Stimulated activated effector memory CD8-positive, alpha-beta T cell treated with anti-CD3 and anti-CD28 coated beads, Interleukin-12 subunit alpha, Interleukin-12 subunit beta, amount 100 ng/mL, for 72 hours (primary cell): ENCODE data around the gene SMG5.

ENCODE experiments used
- ATAC-seq: fragments of 150-1000 bp; cut with Tn5 transposase; 2 replicates; pipeline ENCODE4 v1.10.0; 2021
- DNase-seq, 2 donors: peaks; one replicate each; pipeline ENCODE4 v3.0.0; 2021 to 2022; ENCODE audit warnings: low spot score in 2 of 2
- H3K27ac Mint-ChIP-seq: one replicate; pipeline ENCODE4 v1.8.0; 2022; ENCODE audit warnings: mild to moderate bottlenecking, mixed read lengths
- H3K36me3 Mint-ChIP-seq: one replicate; pipeline ENCODE4 v1.8.0; 2022; ENCODE audit warnings: mild to moderate bottlenecking, mixed read lengths
- H3K4me1 Mint-ChIP-seq: one replicate; pipeline ENCODE4 v1.8.0; 2022; ENCODE audit warnings: mixed read lengths
- H3K4me3 Mint-ChIP-seq: one replicate; pipeline ENCODE4 v1.8.0; 2022; ENCODE audit warnings: mild to moderate bottlenecking, mixed read lengths
- H3K9me3 Mint-ChIP-seq: one replicate; pipeline ENCODE4 v1.8.0; 2022; ENCODE audit warnings: mixed read lengths

The SMG5 gene

DNA sequence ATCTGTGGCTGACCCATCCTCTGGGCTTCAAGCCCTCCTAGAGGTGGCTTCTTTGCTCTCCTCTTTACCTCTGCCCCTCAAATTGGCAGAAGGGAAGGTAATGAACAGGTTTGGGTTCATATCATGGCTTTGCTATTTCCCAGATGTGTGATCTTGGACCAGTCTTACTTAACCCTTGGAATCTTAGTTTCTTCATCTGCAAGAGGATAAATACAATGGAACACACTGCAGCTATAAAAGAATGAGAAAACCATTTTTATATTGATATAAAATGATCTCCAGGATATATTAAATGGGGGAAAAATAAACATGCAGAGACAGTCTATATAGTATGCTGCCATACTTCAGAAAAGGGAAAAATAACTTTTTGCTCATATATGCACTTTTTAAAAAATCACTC is 7.2 kb upstream of the SMG5 start:
- ATAC-seq, result no peak
- DNase-seq, result no peak
- no peaks in the 10 kb centered on the region for H3K9me3 Mint-ChIP-seq
- no peak overlapping the region for H3K27ac Mint-ChIP-seq
- H3K4me3 Mint-ChIP-seq, result no peak overlapping the region
- peaks cover 37% of the 10 kb centered on the region for H3K36me3 Mint-ChIP-seq
- H3K4me1 Mint-ChIP-seq, result peaks cover 15% of the 10 kb centered on the region

DNA sequence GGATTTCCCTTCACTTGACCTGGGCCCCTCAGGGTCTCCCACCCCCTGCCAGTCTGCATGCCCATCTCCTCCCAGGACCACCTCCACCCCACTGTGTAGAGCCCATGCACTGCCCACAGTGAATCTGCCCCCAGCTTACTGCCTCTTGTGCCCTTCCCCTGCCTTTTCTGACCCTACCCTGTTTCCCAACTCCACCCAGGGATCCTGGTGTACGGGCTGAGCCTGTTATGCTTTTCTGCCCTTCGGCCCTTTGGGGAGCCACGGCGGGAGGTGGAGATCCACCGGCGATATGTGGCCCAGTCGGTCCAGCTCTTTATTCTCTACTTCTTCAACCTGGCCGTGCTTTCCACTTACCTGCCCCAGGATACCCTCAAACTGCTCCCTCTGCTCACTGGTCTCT is 3.4 kb upstream of the SMG5 start:
- Mint-ChIP-seq H3K4me1 (peaks cover 26% of the 10 kb centered on the region), H3K27ac (no peak overlapping the region)
- no peak for DNase-seq

DNA sequence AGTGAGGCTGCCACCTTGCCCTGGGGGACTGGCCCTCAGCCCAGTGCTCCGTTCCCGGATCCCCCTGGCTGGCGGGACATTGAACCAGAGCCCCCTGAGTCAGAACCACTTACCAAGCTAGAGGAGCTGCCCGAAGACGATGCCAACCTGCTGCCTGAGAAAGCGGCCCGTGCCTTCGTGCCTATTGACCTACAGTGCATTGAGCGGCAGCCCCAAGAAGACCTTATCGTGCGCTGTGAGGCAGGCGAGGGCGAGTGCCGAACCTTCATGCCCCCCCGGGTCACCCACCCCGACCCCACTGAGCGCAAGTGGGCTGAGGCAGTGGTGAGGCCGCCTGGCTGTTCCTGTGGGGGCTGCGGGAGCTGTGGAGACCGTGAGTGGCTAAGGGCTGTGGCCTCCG is 2.8 kb upstream of the SMG5 start:
- DNase-seq (no peak), ATAC-seq (no peak)
- Mint-ChIP-seq H3K36me3 (peaks cover 62% of the 10 kb centered on the region), H3K9me3 (no peaks in the 10 kb centered on the region), H3K4me3 (no peak overlapping the region), H3K4me1 (peaks cover 32% of the 10 kb centered on the region), H3K27ac (no peak overlapping the region)

More for the DNA sequence above, 3.4 kb upstream of the SMG5 start:
- Mint-ChIP-seq H3K4me3 (no peak overlapping the region), H3K9me3 (no peaks in the 10 kb centered on the region), H3K36me3 (peaks cover 56% of the 10 kb centered on the region)
- ATAC-seq, result no peak

DNA sequence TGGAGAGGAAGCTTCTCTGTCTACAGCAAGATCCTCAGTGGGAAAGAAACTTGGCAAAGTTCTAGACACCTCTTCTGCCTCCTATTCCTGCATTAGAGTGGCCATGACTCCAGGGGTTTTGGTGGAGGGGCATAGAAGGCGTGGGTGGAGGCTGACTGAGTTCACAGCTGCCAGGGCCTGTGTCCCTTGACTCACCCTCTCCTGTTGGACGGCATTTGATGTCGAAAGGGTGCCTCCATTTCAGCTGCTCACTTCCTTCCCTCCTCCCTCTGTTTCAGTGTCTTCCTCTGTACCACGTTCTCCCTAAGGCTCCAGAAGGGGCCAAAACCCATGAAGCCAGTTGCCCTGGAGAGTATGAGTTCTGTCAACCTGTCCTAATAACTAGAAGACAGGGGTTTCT is 2.1 kb upstream of the SMG5 start:
- Mint-ChIP-seq H3K4me1 (peaks cover 39% of the 10 kb centered on the region), H3K27ac (peak overlapping the region; percentile 13)

DNA sequence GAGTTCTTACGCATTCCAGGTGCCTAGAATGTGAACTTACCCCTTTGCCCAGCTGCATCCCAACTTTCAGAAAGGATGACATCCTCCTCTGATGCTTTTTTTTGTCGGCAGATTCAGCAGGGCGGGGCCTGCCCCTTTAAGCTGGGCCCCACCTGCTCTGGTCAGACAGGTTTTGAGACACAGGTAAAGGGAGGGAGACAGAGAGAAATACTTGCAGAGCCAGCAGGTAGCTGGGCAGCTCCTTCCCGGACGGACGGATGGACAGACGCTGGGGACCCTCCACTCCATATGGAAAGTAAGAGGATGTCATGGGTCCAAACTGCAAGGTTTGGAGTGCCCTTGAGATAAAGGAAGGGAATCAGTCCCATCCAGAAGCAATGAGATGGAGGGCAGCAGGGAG is 1.5 kb upstream of the SMG5 start, which contains the start of gene TMEM79:
TSS of gene TMEM79 (plus strand) at position 214 of the 400 bp plus-strand sequence. CDS start 902 bp downstream, outside the sequence.
- Mint-ChIP-seq H3K27ac (peak within 1 kb of the TSS; percentile 97), H3K4me3 (peak within 1 kb of the TSS; percentile 93), H3K9me3 (no peaks in the 10 kb centered on the region), H3K36me3 (peaks cover 65% of the 10 kb centered on the region), H3K4me1 (peaks cover 39% of the 10 kb centered on the region)
- DNase-seq (no peak), ATAC-seq (no peak)

More for the DNA sequence above, 2.1 kb upstream of the SMG5 start:
- ATAC-seq, result no peak
- no peak overlapping the region for H3K4me3 Mint-ChIP-seq
- no peaks in the 10 kb centered on the region for H3K9me3 Mint-ChIP-seq
- no peak for DNase-seq
- H3K36me3 Mint-ChIP-seq, result peaks cover 65% of the 10 kb centered on the region

- no peak for DNase-seq
- Mint-ChIP-seq H3K4me1 (peaks cover 42% of the 10 kb centered on the region), H3K36me3 (peaks cover 65% of the 10 kb centered on the region), H3K27ac (peak overlapping the region; percentile 97), H3K4me3 (peak overlapping the region; percentile 93), H3K9me3 (no peaks in the 10 kb centered on the region)
- no peak for ATAC-seq
Measured at GRCh38 chr1:156283521-156283920, 896 bp upstream of the SMG5 start.

GRCh38 chr1:156281693-156282478 is 739 bp downstream of the SMG5 start:
- peak overlapping the region; percentile 93 for H3K4me3 Mint-ChIP-seq
- ATAC-seq (peak; percentile 2), DNase-seq (peak; percentile 6 to 69)
- H3K4me1 Mint-ChIP-seq, result peaks cover 51% of the 10 kb centered on the region
- H3K9me3 Mint-ChIP-seq, result no peaks in the 10 kb centered on the region
- H3K36me3 Mint-ChIP-seq, result peaks cover 65% of the 10 kb centered on the region
- peak overlapping the region; percentile 97 for H3K27ac Mint-ChIP-seq

GRCh38 chr1:156281281-156281680 is 1.3 kb downstream of the SMG5 start:
- H3K4me1 Mint-ChIP-seq, result peaks cover 51% of the 10 kb centered on the region
- no peaks in the 10 kb centered on the region for H3K9me3 Mint-ChIP-seq
- ATAC-seq (peak; percentile 85), DNase-seq (peak; percentile 36 to 72)
- peaks cover 65% of the 10 kb centered on the region for H3K36me3 Mint-ChIP-seq
- H3K4me3 Mint-ChIP-seq, result peak overlapping the region; percentile 93
- peak overlapping the region; percentile 97 for H3K27ac Mint-ChIP-seq

- peaks cover 48% of the 10 kb centered on the region for H3K4me1 Mint-ChIP-seq
- peak overlapping the region; percentile 93 for H3K4me3 Mint-ChIP-seq
- DNase-seq, result no peak
- H3K36me3 Mint-ChIP-seq, result peaks cover 73% of the 10 kb centered on the region
- H3K9me3 Mint-ChIP-seq, result no peaks in the 10 kb centered on the region
- no peak for ATAC-seq
- H3K27ac Mint-ChIP-seq, result peak overlapping the region; percentile 97
Measured at GRCh38 chr1:156279837-156280236, 2.8 kb downstream of the SMG5 start.

DNA sequence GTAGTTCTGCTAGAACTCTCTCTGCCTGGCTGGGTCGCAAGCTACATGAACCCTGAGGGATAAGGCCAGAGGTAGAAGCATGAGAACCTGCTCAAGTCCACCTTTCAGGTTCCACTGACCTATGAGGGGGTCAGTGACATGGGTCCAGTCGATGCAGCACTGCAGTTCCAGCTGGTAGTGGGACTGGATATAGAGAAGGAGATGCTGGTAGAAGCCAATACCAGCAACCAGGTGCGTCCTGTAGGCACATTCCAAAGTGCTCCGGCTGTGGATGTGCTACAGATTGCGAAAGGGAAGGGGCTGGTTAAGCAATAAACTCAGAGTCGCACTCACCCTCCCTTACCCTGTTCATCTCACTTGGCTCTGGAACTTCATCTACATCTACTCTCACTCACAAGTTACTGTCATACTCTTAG is 5.7 kb downstream of the SMG5 start:
- Mint-ChIP-seq H3K4me1 (peaks cover 32% of the 10 kb centered on the region), H3K9me3 (no peaks in the 10 kb centered on the region), H3K36me3 (peaks cover 90% of the 10 kb centered on the region), H3K27ac (peak overlapping the region; percentile 17), H3K4me3 (no peak overlapping the region)
- DNase-seq, result no peak
- ATAC-seq, result no peak

- H3K4me3 Mint-ChIP-seq, result no peak overlapping the region
- DNase-seq (no peak), ATAC-seq (no peak)
- peaks cover 93% of the 10 kb centered on the region for H3K36me3 Mint-ChIP-seq
- peak overlapping the region; percentile 17 for H3K27ac Mint-ChIP-seq
- peaks cover 30% of the 10 kb centered on the region for H3K4me1 Mint-ChIP-seq
- H3K9me3 Mint-ChIP-seq, result no peaks in the 10 kb centered on the region
Measured at GRCh38 chr1:156276532-156276931, 6.1 kb downstream of the SMG5 start.

- Mint-ChIP-seq H3K4me1 (no peaks in the 10 kb centered on the region), H3K4me3 (no peak overlapping the region), H3K9me3 (no peaks in the 10 kb centered on the region), H3K36me3 (peaks cover 100% of the 10 kb centered on the region), H3K27ac (no peak overlapping the region)
- no peak for DNase-seq
- ATAC-seq, result no peak
Measured at GRCh38 chr1:156270314-156270713, 12.3 kb downstream of the SMG5 start.

GRCh38 chr1:156268336-156268735 is 14.3 kb downstream of the SMG5 start:
- no peak for ATAC-seq
- Mint-ChIP-seq H3K4me1 (no peaks in the 10 kb centered on the region), H3K36me3 (peaks cover 100% of the 10 kb centered on the region), H3K4me3 (no peak overlapping the region), H3K27ac (no peak overlapping the region), H3K9me3 (no peaks in the 10 kb centered on the region)
- DNase-seq, result no peak

DNA sequence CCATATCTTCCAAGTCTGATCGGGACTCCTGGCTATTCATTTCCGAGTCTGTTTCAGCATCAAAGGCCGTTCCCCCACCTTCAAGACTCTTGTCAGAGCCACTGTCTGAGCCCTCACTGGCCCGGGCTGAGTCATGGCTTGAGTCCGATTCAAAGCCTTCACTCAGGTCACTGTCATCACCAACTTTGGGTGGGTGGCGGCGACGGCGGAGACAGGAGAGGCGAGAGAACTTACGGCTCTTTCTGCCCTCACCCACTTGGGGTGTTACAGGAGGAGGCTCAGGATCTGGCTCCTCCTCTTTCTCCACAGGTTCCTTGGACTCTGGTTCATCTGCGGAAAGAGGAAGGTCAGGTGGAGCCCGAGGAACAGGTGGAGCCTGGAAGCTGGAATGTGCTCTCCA is 16.6 kb downstream of the SMG5 start:
- ATAC-seq (no peak), DNase-seq (no peak)
- Mint-ChIP-seq H3K4me1 (no peaks in the 10 kb centered on the region), H3K36me3 (peaks cover 100% of the 10 kb centered on the region), H3K27ac (peak overlapping the region; percentile 77), H3K4me3 (no peak overlapping the region), H3K9me3 (no peaks in the 10 kb centered on the region)

- DNase-seq (no peak), ATAC-seq (no peak)
- H3K4me3 Mint-ChIP-seq, result no peak overlapping the region
- H3K36me3 Mint-ChIP-seq, result peaks cover 100% of the 10 kb centered on the region
- H3K27ac Mint-ChIP-seq, result peak overlapping the region; percentile 69
- no peaks in the 10 kb centered on the region for H3K9me3 Mint-ChIP-seq
- peaks cover 6% of the 10 kb centered on the region for H3K4me1 Mint-ChIP-seq
Measured at GRCh38 chr1:156263288-156263655, 19.4 kb downstream of the SMG5 start.
